ENCODE results near the gene ADK. TPM values are rescaled to one million over a fixed set of nuclear protein-coding genes. Genes with fewer than 3 reads are reported as not detected.

Gene ADK
- total and polyA plus RNA-seq, 2 of the 4 experiments (the other 2 are of a cell fraction), result 30.6 to 40.9 TPM

DNA sequence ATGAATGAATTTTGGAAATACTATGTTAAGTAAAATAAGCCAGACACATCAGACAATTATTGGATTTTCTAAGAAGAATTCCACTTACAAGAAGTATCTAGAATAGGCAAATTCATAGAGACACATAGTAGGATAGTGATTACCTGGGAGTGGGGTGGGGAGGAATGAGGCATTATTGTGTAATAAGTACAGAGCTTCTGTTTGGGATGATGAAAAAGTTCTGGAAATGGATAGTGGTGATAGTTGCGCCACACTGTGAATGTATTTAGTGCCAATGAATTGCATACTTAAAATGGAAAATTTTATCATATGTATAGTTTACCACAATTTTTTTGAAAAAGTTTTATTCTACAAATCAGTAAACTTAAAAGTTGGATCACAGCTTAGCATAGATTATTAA is 378.2 kb downstream of the ADK start:
- no TSS peak for BruUV-seq (replicated peaks)
- Histone ChIP-seq H3K9me1 (ENCODE audit: insufficient read depth, low read length) (no peaks in the 10 kb centered on the region), H4K8ac (ENCODE audit: low read depth in 2 of 2, low read length in 2 of 2) (no peak overlapping the region), H3K4me1 (ENCODE audit: control insufficient read depth, insufficient read depth, low read length) (peaks cover 2% of the 10 kb centered on the region; the same call in 1 of the 2 replicates), H2BK120ac (ENCODE audit: low read depth, low read length) (no peak overlapping the region), H3K9me3 (ENCODE audit: control insufficient read depth, insufficient read depth, low read length) (no peaks in the 10 kb centered on the region), H3K27me3 (ENCODE audit: control insufficient read depth, insufficient read depth, low read length) (no peaks in the 10 kb centered on the region), H4K5ac (ENCODE audit: low read depth, low read length) (no peak overlapping the region), H3K4me3 (ENCODE audit: insufficient read depth, low read depth, low read length) (no peak overlapping the region), H2AFZ (replicated peaks; ENCODE audit: low read length, poor library complexity) (no peak overlapping the region), H3K36me3 (ENCODE audit: control insufficient read depth, insufficient read depth, low read length) (no peaks in the 10 kb centered on the region), H2AK9ac (replicated peaks; ENCODE audit: low read depth, low read length, poor library complexity) (no peak overlapping the region), H3K14ac (replicated peaks; ENCODE audit: low read depth, low read length) (no peak overlapping the region), H3K18ac (ENCODE audit: low read depth, low read length) (no peak overlapping the region), H2BK20ac (ENCODE audit: low read depth, low read length) (no peak overlapping the region), H2AK5ac (ENCODE audit: low read depth, low read length) (no peak overlapping the region), H3K23ac (ENCODE audit: low read depth, low read length) (no peak overlapping the region), H2BK15ac (ENCODE audit: low read depth, low read length) (no peak overlapping the region), H3K56ac (ENCODE audit: extremely low read depth, insufficient read depth, low read length) (no peak overlapping the region), H4K20me1 (ENCODE audit: insufficient read depth, low read length) (no peaks in the 10 kb centered on the region), H2BK5ac (ENCODE audit: low read depth, low read length, poor library complexity, severe bottlenecking) (no peak overlapping the region), H3K79me1 (ENCODE audit: low read depth in 1 of 2, low read length in 2 of 2) (peaks cover 2 to 3% of the 10 kb centered on the region in 2 experiments; a peak in 2 of 4 replicates), H3K4ac (ENCODE audit: low read depth, low read length) (no peak overlapping the region), H4K91ac (ENCODE audit: insufficient read depth, low read depth, low read length) (no peak overlapping the region), H3K9ac (ENCODE audit: low read depth, low read length) (no peak overlapping the region), H3K27ac (ENCODE audit: insufficient read depth, low read length) (no peak overlapping the region), H3K4me2 (ENCODE audit: low read depth, low read length) (no peak overlapping the region)
- ChIA-PET CTCF (no interaction called here), POLR2A (ENCODE audit: unreplicated experiment) (no interaction called here)
- TF ChIP-seq CEBPB (IDR thresholded peaks at IDR 0.05; ENCODE audit: low read depth, low read length) (peak; percentile 62), MAFK (IDR thresholded peaks at IDR 0.05; ENCODE audit: low read depth, low read length) (no peak)
- in situ Hi-C loops (cut with MboI; ENCODE audit: low sequenced_read_pairs) (no loop called here), intact Hi-C loops (cut with micrococcal nuclease) (no loop called here), dilution Hi-C loops (cut with HindIII; ENCODE audit: low sequenced_read_pairs, unreplicated experiment) (no loop called here)
- ATAC-seq (ENCODE audit: low read depth), result no peak
- DNase-seq, result no peak
- no CpG with 5 or more reads among the region's 1 CpG for WGBS, 2 experiments (ENCODE audit: extremely low coverage in 2 of 2, insufficient read length in 1 of 2)

Data from IMR-90 (cell line).